Frontal cortex (tissue), 4 donors: Measurements from ENCODE around the gene RSAD1. TPM values are rescaled to one million over a fixed set of nuclear protein-coding genes. Genes with fewer than 3 reads are reported as not detected.

Experiments used
- DNase-seq, 2 donors: peaks; one replicate each; pipeline ENCODE4 v3.0.0; 2012; ENCODE audit warnings: low spot score in 2 of 2
- FAIRE-seq: peaks from 2 replicates; lab custom pipeline; 2012; peaks lifted over from hg19 to GRCh38; lab: Jason Lieb, UNC
- total RNA-seq: library from RNA; depleted of rRNA; stranded (reverse); fragments of >200 nt; gene quantifications from one replicate; pipeline ENCODE4 v1.2.3, GENCODE V29; 2014
- donor health status: control.
- donor health status: control.
- donor health status: control.

The RSAD1 gene
- total RNA-seq, 1 donor from 2014 or later = 17.1 TPM

DNA sequence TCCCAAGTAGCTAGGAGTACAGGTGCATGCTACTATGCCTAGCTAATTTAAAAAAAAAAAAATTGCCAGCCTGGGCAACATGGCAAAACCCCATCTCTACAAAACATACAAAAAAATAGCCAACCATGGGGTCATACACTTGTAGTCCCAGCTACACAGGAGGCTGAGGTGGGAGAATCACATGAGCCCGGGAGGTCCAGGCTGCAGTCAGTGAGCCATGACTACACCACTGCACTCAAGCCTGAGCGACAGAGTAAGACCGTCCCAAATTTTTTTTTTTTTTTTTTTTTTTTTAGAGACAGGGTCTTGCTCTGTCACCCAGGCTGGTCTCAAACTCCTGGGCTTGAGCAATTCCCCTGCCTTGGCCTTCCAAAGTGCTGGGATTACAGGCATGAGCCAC lies 24.8 kb upstream of the RSAD1 start:
- DNase-seq (no peak), FAIRE-seq (no peak)

GRCh38 chr17:50457621-50458020 lies 21.0 kb upstream of the RSAD1 start:
- FAIRE-seq (no peak), DNase-seq (no peak)

DNA sequence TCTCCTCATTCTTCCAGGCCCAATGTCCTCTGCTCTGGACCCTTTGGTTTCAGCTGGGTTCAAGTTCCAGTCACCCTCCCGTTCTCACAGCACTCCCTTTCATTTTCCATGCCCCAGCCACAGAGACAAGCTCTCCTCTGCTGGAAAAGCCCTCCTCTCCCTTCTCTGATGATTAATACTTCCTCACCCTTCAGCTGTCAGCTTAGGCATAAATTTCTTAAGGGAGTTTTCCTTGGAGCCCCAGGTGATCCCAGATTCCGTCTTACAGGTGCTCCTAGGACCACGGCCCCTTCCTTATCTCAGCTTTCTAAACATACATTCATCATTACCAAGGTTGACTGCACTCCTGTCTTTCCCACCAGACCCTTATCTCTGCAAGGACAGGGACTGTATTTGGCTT lies 20.4 kb upstream of the RSAD1 start:
- FAIRE-seq = no peak
- no peak for DNase-seq

GRCh38 chr17:50458701-50459676 lies 19.7 kb upstream of the RSAD1 start:
- FAIRE-seq (no peak), DNase-seq (no peak)

DNA sequence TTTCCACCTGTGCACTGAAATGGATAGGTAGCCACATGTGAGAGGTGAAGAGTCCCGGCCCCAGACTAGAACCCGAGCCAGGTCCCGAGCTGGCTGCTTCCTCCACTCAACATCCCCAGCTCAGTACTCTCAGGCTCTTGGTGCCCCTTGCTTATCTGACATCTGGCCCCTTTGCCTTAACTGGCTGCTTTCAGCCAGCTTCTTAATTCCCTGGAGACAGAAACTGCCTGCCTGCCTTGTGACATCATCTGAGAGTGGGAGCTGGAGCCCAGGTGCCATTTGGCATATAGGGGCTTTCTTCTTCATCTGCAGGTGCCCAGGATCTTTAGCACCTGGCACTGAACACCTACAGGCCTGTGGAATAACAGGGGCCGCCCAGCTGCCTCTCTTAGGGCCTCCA lies 18.9 kb upstream of the RSAD1 start:
- DNase-seq (no peak), FAIRE-seq (no peak)

DNA sequence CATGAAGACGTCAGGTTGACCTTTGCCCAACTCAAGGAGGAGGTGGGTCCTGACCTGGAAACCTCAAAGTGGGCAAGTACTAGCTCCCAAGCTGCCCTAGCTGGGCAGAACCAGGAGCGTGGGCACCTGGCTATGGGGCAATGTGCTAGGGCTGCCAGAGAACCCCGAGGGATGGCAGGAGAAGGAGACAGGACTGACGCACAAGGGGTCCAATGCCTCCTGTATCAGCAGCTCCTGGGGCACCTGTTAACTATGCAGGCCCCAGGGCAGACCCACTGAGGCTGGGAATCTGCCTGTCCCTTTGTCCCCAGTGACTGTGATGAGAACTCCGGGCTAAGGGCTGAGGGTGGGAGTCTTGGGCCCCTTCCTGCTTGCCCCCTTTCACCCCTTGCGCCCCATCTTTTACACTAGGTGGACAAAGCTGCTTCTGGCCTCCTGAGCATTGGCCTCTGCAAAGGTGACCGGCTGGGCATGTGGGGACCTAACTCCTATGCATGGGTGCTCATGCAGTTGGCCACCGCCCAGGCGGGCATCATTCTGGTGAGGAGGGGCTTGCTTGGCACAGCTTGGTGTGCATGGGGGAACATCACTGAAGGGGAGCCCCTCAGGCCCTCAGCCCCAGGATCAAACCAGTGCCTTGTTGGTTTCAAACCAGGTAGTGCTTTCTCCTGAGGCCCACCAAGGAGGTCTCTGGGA lies 17.7 kb upstream of the RSAD1 start:
- FAIRE-seq (no peak), DNase-seq (no peak)

DNA sequence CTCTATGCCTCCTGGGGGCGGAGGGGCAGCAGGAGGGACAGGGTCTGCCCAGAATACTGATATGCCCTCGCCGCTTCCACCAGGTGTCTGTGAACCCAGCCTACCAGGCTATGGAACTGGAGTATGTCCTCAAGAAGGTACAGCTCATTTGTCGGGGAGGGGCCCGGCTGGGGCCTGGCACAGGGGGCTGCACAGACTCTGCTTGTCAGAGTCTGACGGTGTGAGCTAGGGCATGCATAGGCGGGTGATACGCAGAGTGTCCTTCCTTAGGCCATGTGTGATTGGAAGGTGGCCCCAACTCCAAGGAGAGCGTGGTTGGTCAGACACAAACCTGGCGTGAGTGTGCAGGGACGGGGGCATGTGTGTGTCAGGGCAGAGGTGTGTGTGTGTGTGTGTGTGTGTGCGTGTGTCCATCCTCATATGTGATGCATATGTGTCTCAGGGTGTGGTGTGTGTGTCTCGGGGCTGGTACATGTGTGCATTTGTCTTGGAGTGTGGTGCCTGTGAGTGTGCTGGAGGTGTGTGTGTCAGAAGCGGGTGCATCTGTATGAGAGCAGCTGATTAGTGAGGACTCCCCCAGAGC lies 17.0 kb upstream of the RSAD1 start:
- DNase-seq (no peak), FAIRE-seq (no peak)

- no peak for DNase-seq
- no peak for FAIRE-seq
Observed at GRCh38 chr17:50462446-50462845, 16.2 kb upstream of the RSAD1 start.

DNA sequence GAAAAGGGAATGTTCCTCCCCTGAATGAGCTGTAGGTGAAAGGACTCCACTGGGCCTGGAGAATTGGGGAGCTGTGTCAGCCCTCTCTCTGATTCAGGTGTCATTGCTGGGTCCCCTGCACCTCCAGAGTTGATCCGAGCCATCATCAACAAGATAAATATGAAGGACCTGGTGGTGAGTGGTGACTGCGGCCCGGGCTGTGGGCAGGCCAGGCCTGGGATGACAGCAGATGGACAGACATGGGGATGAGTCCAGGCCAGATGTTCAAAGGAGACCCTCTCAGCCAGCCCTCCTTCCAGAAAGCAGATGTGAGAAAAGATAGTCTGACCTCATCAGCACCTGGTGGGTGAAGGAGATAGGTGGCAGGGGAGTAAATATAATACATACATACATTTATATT lies 14.5 kb upstream of the RSAD1 start:
- DNase-seq (no peak), FAIRE-seq (no peak)

DNA sequence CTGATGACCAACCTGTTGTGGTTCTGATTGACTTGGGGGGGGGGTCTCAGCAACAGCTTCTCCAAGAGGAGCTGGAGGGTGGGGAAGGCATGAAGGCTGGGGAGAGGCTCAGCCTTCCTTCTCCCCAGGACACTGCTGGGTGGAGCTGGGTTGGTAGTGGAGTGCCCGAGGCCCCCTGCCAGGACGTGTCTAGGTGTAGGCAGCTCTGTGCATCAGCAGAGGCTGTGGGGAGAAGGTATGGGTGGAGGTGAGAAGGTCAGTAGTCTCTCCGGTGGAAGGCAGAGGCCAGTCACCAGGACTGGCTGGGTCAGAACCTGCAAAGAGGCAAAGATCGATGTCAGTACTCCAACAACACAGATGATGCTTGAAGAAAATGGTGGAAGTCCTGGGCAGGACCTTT lies 13.9 kb upstream of the RSAD1 start:
- DNase-seq (no peak), FAIRE-seq (no peak)

- DNase-seq = no peak
- no peak for FAIRE-seq
Observed at GRCh38 chr17:50465171-50465570, 13.5 kb upstream of the RSAD1 start.

GRCh38 chr17:50465635-50466034 lies 13.0 kb upstream of the RSAD1 start:
- FAIRE-seq (no peak), DNase-seq (no peak)

- DNase-seq (no peak), FAIRE-seq (no peak)
Observed at GRCh38 chr17:50466371-50467113, 12.1 kb upstream of the RSAD1 start.

DNA sequence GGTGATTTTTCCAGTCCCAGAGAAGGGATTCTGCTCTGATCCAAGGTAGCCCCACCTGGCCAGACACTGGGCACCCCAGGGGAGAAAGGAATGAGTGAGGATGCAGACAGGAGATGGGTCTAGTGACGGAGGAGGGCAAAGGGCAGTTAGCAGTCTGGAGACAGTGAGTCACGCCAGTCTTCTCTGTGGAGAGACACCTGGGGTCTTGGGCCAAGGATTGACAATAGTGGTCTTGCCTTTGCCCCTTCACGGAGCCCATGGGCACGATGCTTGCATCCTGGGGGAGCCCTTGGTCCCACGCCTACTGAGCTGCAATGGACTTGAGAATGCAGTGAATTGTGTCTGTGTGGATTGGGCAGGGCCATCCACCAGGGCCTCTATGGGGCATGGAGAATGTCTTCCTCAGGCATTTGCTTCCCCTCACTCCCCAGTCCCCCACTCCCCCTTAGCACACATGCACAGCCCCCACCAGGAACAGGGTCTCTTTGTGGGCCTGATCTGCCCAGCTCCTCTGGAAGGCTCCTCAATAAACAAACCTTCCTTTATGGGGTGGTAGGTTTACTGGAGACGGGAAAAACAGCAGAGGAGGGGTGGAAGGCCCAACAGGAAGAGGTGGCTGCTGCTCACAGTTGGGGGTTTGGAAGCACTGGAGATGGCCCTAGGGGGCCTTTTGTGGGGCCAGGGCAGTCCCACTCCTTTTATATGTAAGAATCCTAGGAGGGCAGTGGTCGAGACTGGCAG lies 11.4 kb upstream of the RSAD1 start:
- DNase-seq (no peak), FAIRE-seq (no peak)

GRCh38 chr17:50467855-50468303 lies 10.8 kb upstream of the RSAD1 start:
- DNase-seq = no peak

DNA sequence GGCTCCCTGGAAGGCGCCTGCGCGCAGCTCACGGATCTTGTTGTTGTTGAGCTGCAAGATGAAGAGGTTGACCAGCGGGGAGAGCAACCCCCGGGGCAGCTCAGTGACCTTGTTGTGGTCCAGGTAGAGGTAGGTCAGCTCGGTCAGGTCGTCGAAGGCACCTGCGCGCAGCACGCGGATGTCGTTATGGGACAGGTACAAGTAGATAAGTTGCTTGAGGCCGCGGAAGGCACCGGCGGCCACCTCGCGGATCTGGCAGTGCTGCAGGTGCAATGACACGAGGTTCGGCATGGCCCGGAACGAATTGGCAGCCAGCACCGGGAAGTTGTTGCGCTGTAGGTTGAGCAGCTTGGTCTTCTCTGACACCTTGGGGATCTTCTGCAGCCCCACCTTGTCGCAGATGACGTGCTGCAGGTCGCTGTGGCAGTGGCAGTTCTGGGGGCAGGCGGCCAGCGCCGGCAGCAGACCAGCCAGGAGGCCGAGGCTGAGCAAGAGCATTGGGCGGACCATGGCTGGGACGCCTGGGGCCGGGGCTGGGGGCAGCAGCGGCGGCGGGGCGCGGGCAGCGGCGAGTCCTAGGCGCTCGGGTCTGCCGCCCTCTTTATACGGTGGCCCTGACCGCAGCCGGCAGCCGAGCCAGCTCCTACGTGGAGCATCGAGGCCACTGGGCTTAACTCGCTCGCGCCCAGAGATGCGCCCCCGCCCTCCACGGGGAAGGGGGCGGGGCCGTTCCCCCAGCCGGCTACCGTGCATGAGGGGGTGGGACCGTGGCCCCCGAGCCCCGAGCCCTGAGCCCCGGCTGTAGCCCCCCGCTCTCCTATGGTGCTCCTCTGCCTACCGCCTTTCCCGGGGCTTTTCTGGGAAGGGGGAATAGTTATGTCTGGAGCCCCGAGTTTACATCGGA lies 10.1 kb upstream of the RSAD1 start, which contains the start of gene CHAD:
CHAD (minus strand) TSS at position 577 of the 904 bp plus-strand sequence; CDS start at position 510, 67 bp downstream.
- FAIRE-seq = no peak
- DNase-seq = peak; percentile 40 to 59

More at GRCh38 chr17:50467855-50468303, 10.8 kb upstream of the RSAD1 start:
- FAIRE-seq = no peak

- FAIRE-seq (no peak), DNase-seq (peak; percentile 47 to 51)
Observed at GRCh38 chr17:50469208-50469605, 9.5 kb upstream of the RSAD1 start.

DNA sequence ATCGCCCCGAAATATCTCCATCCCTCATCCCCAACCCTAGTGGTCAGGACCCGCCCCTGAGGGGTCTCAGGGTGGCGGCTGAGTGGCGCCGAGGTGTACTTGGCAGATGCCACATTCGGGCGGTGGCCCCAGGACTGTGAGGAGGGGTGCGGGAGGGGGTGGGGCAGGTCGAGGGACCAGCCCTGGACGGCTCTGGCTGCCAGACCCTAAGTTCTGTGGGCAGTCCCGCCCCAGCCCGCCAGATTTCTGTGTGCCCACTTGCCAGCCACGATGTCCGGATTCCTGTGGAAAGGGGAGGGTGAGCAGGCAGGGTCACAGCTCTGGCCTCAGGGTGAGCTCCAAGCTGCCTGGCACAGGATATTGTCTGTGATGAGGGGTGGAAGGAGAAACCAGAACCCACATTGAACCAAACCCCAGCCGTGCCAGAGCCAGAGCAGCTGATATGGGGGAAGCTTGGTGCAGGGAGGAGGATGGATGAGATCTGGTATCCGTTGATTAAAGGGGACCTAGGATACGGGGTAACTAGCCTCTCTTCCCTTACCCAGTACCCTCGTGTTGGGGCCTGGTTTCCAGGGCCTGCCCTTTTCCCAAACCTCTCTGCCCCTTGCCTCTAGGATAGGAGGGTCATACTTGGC lies 8.9 kb upstream of the RSAD1 start:
- no peak for DNase-seq
- no peak for FAIRE-seq
